Stimulated activated CD4-positive, alpha-beta T cell treated with anti-CD3 and anti-CD28 coated beads, Interleukin-12 subunit alpha, Interleukin-12 subunit beta, amount 100 ng/mL, for 24 hours (primary cell): ENCODE data around the gene PCDHA8.
"Not testable (repeated sequence)": the region's sequence is repeated elsewhere in the genome, so short reads cannot be mapped to it uniquely, and the experiment has no call there.

Source experiments
- DNase-seq, 2 experiments: peaks; one replicate each; pipeline ENCODE4 v3.0.0-alpha.2; 2020; ENCODE audit warnings: low read depth in 2 of 2

PCDHA8 gene, protein sequence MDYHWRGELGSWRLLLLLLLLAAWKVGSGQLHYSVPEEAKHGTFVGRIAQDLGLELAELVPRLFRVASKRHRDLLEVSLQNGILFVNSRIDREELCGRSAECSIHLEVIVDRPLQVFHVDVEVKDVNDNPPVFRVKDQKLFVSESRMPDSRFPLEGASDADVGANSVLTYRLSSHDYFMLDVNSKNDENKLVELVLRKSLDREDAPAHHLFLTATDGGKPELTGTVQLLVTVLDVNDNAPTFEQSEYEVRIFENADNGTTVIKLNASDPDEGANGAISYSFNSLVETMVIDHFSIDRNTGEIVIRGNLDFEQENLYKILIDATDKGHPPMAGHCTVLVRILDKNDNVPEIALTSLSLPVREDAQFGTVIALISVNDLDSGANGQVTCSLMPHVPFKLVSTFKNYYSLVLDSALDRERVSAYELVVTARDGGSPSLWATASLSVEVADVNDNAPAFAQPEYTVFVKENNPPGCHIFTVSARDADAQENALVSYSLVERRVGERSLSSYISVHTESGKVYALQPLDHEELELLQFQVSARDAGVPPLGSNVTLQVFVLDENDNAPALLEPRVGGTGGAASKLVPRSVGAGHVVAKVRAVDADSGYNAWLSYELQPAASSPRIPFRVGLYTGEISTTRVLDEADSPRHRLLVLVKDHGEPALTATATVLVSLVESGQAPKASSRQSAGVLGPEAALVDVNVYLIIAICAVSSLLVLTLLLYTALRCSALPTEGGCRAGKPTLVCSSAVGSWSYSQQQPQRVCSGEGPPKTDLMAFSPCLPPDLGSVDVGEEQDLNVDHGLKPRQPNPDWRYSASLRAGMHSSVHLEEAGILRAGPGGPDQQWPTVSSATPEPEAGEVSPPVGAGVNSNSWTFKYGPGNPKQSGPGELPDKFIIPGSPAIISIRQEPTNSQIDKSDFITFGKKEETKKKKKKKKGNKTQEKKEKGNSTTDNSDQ

DNA sequence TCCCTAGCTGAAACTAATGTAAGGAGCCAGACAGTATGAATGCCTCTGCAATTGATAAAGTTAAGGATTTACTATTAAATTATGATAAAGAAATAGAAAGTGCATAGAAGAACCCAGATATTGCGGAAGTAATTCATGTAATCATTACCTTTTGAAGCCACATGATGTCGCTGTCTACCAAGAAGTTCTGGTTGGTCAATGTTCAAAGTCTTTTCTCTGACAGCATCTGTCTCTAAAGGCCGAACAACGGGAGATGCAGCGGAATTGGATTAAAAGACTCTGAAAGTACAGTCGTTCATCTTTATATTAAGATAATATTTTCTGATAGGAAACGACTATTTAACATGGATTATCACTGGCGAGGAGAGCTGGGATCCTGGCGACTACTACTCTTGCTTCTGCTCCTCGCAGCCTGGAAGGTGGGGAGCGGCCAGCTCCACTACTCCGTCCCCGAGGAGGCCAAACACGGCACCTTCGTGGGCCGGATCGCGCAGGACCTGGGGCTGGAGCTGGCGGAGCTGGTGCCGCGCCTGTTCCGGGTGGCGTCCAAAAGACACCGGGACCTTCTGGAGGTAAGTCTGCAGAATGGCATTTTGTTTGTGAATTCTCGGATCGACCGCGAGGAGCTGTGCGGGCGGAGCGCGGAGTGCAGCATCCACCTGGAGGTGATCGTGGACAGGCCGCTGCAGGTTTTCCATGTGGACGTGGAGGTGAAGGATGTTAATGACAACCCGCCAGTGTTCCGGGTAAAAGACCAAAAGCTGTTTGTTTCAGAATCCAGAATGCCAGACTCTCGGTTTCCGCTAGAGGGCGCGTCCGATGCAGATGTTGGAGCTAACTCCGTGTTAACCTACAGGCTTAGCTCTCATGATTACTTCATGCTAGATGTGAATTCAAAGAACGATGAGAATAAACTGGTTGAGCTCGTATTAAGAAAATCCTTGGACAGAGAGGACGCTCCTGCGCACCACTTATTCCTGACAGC lies at the start of gene PCDHA8:
Gene PCDHA8 (plus strand): TSS at position 210 of the 985 bp plus-strand sequence. CDS start 135 bp downstream, at position 345.
- DNase-seq, result no peak

DNA sequence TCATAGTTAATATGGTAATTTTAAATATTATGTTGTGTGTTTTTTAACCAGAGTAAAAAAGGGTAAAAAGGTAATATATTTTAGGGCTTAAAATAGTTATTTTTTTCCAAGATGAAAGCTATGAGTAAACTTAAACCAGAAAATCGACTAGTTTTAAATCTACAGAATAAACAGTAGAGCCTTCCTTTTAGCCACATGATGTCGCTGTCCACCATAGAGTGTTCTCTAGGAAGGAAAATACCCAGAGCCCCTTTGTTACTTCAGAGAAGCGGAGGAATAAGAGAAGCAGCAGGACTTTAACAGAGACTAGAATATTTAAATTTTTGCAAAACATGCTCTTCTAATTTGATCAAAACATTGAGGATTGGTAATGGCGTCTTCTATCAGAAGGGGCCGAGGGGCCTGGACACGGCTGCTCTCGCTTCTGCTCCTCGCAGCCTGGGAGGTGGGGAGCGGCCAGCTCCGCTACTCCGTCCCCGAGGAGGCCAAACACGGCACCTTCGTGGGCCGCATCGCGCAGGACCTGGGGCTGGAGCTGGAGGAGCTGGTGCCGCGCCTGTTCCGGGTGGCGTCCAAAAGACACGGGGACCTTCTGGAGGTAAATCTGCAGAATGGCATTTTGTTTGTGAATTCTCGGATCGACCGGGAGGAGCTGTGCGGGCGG lies 46.3 kb upstream of the PCDHA8 start, which contains the start of gene PCDHA2:
Gene PCDHA2 (plus strand): TSS at position 258 of the 664 bp plus-strand sequence.
- DNase-seq, result no peak

DNA sequence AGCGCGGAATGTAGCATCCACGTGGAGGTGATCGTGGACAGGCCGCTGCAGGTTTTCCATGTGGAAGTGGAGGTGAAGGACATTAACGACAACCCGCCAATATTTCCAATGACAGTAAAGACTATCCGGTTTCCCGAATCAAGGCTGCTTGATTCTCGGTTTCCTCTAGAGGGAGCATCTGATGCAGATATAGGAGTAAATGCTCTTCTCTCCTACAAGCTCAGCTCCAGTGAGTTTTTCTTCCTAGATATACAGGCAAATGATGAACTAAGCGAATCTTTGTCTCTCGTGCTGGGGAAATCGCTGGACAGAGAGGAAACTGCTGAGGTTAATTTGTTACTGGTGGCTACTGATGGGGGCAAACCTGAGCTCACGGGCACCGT lies 45.7 kb upstream of the PCDHA8 start:
- no peak for DNase-seq

DNA sequence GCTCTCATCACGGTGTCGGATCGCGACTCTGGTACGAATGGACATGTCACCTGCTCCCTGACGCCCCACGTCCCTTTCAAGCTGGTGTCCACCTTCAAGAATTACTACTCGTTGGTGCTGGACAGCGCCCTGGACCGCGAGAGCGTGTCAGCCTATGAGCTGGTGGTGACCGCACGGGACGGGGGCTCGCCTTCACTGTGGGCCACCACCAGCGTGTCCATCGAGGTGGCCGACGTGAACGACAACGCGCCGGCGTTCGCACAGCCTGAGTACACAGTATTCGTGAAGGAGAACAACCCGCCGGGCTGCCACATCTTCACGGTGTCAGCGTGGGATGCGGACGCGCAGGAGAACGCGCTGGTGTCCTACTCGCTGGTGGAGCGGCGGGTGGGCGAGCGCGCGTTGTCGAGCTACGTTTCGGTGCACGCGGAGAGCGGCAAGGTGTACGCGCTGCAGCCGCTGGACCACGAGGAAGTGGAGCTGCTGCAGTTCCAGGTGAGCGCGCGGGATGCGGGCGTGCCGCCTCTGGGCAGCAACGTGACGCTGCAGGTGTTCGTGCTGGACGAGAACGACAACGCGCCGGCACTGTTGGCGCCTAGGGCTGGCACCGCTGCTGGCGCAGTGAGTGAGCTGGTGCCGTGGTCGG lies 44.8 kb upstream of the PCDHA8 start:
- DNase-seq, result not testable (repeated sequence)

DNA sequence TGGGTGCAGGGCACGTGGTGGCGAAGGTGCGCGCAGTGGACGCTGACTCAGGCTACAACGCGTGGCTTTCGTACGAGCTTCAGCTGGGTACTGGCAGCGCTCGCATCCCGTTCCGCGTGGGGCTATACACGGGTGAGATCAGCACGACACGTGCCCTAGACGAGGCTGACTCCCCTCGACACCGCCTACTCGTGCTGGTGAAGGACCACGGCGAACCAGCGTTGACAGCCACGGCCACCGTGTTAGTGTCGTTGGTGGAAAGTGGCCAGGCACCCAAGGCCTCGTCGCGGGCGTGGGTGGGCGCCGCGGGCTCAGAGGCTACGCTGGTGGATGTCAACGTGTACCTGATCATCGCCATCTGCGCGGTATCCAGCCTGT lies 44.3 kb upstream of the PCDHA8 start:
- no peak for DNase-seq

DNA sequence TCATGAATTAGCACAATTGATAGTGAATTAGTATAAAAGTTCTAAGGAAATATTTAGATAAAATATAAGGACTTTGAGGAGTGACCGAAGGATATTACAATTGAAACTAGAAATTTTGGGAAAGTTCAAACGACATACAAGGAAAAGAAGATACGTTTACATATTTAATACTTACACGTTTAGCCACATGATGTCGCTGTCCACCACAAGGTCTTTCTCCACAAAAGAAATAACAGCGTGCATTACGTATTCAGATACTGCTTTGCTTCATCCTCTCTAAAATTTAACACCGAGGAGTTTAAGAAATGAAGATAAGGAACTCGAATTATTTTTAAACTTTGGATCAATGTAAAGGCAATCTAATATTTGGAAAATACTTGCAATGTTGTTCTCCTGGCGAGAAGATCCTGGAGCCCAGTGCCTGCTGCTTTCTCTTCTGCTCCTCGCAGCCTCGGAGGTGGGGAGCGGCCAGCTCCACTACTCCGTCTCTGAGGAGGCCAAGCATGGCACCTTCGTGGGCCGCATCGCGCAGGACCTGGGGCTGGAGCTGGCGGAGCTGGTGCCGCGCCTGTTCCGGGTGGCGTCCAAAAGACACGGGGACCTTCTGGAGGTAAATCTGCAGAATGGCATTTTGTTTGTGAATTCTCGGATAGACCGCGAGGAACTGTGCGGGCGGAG lies 40.0 kb upstream of the PCDHA8 start, which contains the start of gene PCDHA3:
Gene PCDHA3 (plus strand): TSS at position 242 of the 678 bp plus-strand sequence.
- no peak for DNase-seq

DNA sequence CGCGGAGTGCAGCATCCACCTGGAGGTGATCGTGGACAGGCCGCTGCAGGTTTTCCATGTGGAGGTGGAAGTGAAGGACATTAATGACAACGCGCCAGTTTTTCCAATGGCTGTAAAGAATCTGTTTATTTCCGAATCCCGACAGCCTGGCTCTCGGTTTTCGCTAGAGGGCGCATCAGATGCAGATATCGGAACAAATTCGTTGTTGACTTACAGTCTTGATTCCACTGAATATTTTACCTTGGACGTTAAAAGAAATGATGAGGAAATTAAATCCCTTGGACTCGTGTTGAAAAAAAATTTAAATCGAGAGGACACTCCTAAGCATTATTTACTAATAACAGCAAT lies 39.5 kb upstream of the PCDHA8 start:
- DNase-seq, result no peak

DNA sequence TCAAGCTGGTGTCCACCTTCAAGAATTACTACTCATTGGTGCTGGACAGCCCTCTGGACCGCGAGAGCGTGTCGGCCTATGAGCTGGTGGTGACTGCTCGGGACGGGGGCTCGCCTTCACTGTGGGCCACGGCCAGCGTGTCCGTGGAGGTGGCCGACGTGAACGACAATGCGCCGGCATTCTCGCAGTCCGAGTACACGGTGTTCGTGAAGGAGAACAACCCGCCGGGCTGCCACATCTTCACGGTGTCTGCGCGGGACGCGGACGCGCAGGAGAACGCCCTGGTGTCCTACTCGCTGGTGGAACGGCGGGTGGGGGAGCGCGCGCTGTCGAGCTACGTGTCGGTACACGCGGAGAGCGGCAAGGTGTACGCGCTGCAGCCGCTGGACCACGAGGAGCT lies 38.6 kb upstream of the PCDHA8 start:
- DNase-seq, result not testable (repeated sequence)

DNA sequence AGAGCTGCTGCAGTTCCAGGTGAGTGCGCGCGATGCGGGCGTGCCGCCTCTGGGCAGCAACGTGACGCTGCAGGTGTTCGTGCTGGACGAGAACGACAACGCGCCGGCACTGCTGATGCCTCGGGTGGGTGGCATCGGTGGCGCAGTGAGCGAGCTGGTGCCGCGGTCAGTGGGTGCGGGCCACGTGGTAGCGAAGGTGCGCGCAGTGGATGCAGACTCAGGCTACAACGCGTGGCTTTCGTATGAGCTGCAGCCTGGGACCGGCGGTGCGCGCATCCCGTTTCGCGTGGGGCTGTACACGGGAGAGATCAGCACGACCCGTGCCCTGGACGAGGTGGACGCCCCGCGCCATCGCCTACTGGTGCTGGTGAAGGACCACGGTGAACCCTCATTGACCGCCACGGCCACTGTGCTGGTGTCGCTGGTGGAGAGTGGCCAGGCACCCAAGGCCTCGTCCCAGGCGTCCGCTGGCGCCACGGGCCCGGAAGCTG lies 38.2 kb upstream of the PCDHA8 start:
- no peak for DNase-seq

DNA sequence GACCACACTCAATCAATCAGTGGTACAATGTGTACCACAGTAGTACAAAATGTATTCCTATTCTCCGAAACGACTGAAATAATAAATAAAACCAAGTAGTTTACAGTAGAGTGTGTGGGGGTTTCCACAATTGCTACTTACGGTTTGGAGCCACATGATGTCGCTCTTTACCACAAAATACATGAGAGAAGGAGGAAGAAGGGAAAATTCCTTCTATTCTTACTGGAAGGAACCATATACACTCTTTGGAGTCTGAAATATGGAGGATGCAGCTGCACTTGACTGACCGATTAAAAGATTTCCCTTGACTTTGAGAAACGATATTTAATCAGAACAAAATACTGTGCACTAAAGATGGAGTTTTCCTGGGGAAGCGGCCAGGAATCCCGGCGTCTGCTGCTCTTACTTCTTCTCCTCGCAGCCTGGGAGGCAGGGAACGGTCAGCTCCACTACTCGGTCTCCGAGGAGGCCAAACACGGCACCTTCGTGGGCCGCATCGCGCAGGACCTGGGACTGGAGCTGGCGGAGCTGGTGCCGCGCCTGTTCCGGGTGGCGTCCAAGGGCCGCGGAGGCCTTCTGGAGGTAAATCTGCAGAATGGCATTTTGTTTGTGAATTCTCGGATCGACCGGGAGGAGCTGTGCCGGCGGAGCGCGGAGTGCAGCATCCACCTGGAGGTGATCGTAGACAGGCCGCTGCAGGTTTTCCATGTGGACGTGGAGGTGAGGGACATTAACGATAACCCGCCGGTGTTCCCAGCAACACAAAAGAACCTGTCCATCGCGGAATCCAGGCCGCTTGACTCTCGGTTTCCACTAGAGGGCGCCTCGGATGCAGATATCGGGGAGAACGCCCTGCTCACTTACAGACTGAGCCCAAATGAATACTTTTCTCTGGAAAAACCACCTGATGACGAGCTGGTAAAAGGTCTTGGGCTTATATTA lies 33.9 kb upstream of the PCDHA8 start, which contains the start of gene PCDHA4:
Gene PCDHA4 (plus strand): TSS at position 235 of the 942 bp plus-strand sequence.
- DNase-seq, result no peak

DNA sequence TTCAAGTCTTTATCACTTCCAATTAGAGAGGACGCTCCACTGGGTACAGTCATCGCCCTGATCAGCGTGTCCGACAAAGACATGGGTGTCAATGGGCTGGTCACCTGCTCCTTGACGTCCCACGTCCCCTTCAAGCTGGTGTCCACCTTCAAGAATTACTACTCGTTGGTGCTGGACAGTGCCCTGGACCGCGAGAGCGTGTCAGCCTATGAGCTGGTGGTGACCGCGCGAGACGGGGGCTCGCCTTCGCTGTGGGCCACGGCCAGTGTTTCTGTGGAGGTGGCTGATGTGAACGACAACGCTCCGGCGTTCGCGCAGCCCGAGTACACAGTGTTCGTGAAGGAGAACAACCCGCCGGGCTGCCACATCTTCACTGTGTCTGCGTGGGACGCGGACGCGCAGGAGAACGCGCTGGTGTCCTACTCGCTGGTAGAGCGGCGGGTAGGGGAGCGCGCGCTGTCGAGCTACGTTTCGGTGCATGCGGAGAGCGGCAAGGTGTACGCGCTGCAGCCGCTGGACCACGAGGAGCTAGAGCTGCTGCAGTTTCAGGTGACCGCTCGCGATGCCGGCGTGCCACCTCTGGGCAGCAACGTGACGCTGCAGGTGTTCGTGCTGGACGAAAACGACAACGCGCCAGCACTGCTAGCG lies 32.6 kb upstream of the PCDHA8 start:
- not testable (repeated sequence) for DNase-seq

DNA sequence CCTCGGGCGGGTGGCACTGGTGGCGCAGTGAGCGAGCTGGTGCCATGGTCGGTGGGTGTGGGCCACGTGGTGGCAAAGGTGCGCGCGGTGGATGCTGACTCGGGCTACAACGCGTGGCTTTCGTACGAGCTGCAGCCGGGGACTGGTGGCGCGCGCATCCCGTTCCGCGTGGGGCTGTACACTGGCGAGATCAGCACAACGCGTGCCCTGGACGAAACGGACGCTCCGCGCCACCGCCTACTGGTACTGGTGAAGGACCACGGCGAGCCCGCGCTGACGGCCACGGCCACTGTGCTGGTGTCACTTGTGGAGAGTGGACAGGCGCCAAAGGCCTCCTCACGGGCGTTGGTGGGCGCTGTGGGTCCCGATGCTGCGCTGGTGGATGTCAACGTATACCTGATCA lies 32.1 kb upstream of the PCDHA8 start:
- no peak for DNase-seq

DNA sequence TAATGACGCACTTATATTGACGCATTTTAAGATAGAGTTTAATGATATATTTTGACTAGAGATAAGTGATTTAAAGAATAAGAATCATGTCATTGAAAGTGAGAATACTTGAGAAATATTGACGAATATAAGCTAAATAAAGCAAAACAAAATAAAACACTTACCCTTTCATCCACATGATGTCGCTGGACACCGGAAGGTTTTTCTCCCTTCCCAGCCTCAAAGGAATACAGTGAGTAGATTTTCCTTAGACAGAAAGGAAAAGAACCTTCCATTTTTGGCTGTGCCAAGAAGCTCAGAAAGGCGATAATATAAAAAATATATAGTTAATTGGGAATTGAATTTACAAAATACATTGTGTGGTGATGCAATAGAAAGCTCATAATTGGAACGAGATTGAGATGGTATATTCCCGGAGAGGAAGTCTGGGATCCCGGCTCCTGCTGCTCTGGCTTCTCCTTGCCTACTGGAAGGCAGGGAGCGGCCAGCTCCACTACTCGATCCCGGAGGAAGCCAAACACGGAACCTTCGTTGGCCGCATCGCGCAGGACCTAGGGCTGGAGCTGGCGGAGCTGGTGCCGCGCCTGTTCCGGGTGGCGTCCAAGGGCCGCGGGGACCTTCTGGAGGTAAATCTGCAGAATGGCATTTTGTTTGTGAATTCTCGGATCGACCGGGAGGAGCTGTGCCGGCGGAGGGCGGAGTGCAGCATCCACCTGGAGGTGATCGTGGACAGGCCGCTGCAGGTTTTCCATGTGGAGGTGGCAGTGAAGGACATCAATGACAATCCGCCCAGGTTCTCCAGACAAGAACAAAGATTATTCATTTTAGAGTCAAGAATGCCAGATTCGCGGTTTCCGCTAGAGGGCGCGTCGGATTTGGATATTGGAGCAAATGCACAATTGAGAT lies 19.4 kb upstream of the PCDHA8 start, which contains the start of gene PCDHA5:
Gene PCDHA5 (plus strand): TSS at position 239 of the 906 bp plus-strand sequence.
- DNase-seq, result peak in 1 of 2 experiments; percentile 37

DNA sequence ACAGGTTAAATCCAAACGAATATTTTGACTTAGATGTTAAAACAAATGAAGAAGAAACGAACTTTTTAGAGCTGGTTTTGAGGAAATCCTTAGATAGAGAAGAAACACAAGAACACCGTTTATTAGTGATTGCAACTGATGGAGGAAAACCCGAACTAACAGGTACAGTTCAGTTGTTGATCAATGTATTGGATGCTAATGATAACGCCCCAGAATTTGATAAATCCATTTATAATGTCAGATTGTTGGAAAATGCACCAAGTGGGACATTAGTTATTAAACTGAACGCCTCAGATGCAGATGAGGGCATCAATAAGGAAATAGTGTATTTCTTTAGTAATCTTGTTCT lies 18.7 kb upstream of the PCDHA8 start:
- no peak for DNase-seq

DNA sequence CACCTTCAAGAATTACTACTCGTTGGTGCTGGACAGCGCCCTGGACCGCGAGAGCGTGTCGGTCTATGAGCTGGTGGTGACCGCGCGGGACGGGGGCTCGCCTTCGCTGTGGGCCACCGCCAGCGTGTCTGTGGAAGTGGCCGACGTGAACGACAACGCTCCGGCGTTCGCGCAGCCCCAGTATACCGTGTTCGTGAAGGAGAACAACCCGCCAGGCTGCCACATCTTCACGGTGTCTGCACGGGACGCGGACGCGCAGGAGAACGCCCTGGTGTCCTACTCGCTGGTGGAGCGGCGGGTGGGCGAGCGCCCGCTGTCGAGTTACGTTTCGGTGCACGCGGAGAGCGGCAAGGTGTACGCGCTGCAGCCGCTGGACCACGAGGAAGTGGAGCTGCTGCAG lies 18.0 kb upstream of the PCDHA8 start:
- not testable (repeated sequence) for DNase-seq

DNA sequence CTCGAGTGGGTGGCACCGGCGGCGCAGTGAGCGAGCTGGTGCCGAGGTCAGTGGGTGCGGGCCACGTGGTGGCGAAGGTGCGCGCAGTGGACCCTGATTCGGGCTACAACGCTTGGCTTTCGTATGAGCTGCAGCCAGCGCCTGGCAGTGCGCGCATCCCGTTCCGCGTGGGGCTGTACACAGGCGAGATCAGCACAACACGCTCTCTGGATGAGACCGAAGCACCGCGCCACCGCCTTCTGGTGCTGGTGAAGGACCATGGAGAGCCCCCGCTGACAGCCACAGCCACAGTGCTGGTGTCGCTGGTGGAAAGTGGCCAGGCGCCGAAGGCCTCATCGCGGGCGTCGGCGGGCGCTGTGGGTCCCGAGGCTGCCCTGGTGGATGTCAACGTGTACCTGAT lies 17.5 kb upstream of the PCDHA8 start:
- DNase-seq, result no peak
